Stimulated activated CD8-positive, alpha-beta memory T cell treated with anti-CD3 and anti-CD28 coated beads, Interleukin-7, amount 100 ng/mL, for 1 hour (primary cell): ENCODE data around the gene ZDHHC14.
"Not testable (repeated sequence)": the region's sequence is repeated elsewhere in the genome, so short reads cannot be mapped to it uniquely, and the experiment has no call there.

Experiments used
- DNase-seq, 2 donors: peaks; one replicate each; pipeline ENCODE4 v3.0.0-alpha.2; 2020; ENCODE audit warnings: low read depth in 2 of 2

Gene ZDHHC14

DNA sequence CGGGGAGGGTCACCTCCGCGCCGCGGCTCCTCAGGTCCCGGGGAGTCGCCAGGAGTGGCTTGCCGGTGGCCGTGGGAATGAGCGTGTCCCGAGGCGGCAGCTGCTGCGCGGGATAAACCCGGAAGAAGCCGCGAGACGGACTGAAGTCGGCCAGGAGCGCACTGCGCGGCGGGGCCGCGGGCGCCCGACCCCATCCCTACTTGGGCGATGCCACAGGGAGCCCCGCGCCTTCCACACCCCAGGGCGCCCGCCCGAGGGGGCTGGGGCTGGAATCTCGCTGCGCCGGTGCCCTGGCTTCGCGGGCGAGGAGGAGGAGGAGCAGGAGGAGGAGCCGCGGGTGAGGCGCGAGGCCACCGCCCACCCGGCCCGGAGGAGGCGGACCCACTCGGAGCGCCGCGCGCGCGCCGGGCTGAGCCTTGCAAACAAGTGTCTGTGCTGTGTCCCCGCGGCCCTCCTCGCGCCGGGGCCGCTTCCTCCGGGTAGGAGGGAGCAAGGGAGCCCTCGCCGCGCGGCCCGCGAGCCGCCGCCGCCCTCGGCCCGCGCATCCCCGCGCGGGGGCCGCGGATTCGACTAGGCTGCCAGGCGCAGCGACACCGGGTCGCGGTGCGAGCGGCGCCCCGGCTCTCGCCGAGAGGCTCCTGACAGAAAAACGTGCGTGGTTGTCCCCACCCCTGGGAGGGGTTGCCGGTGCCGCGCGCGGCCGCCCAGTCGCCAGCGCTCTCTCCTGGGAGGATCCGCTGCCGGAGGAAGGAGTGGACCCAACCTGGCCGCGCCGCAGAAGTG lies at the start of gene ZDHHC14:
Gene ZDHHC14, plus strand, starts transcription at position 412 of the 783 bp plus-strand sequence.
- peak; percentile 76 to 77 for DNase-seq

DNA sequence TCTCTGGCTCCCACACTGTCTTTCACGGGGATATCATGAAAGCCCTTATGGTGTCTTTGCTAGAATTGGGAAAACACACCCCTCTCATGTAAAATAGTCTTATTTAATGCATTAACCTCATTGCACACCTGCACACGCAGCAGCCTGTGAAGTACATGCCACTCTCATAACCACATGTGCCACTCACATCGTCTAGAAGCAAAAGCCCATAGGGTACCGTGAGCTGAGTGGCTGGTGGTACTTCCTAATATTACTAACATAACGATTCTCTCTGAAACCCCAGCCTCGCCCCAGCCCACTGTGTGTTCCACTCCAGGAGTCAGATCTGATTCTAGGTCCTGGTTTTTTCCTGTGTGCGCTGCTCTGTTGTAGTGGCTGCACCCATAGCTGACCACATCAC lies 48.2 kb upstream of the ZDHHC14 start:
- DNase-seq = no peak

DNA sequence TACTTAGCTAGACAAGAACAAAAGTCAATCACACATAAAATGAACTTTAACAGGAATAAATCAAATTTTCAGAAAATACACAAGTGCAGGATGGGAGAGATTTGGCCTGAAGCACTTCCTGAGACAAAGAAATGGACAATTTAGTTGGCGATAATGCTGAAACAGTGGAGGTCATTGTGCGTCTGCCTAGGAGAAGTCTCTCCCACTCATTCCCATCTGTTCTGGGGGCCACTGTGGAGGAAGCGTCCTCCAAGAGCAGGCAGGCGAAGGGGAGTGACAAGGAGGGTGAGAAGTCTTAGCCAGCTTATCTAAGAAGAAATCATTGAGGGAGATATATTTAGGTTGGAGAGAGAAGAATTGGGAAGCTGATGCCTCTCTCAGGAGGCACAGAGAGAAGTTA lies 47.5 kb upstream of the ZDHHC14 start:
- DNase-seq = no peak

DNA sequence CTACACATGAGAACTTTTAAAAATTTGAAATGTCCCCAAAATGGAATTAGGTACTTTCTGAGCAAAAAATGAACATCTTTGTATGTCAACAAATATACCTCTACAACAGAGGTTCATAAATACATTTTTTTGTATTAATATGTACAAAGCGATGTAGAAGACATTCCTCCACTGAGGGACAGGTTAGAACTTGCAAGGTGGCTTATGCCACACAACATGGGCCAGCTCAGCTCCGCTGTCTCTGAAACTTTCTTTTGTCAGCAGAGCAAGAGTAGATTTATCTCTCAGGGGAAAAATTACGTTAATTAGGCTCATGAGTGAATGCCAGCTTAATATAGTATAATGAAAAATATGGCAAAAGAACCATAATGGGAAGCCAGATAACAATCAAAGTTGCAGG lies 47.0 kb upstream of the ZDHHC14 start:
- no peak for DNase-seq

GRCh38 chr6:157335829-157336228 lies 45.2 kb upstream of the ZDHHC14 start:
- no peak for DNase-seq

- DNase-seq = not testable (repeated sequence)
Observed at GRCh38 chr6:157337276-157337675, 43.7 kb upstream of the ZDHHC14 start.

DNA sequence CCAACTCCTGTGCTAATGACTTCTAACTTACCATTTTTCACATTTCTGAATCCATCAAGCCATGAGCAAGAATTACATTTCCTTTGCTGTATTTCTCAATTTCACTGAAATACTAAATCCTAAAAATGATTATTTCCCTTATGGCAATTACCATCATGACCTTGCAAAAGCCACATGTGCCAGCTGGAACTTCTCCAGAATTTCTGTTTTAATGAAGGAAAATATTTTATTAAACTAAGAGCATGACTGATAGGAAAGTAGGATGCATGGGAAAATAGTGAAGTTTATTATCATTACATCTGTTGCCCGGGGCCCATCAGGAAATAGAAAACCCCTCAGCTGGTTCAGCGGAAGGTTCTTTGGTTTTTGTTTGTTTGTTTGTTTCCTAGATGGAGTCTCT lies 43.2 kb upstream of the ZDHHC14 start:
- no peak for DNase-seq

- DNase-seq = no peak
Observed at GRCh38 chr6:157339432-157339831, 41.6 kb upstream of the ZDHHC14 start.

- no peak for DNase-seq
Observed at GRCh38 chr6:157343732-157344131, 37.3 kb upstream of the ZDHHC14 start.

DNA sequence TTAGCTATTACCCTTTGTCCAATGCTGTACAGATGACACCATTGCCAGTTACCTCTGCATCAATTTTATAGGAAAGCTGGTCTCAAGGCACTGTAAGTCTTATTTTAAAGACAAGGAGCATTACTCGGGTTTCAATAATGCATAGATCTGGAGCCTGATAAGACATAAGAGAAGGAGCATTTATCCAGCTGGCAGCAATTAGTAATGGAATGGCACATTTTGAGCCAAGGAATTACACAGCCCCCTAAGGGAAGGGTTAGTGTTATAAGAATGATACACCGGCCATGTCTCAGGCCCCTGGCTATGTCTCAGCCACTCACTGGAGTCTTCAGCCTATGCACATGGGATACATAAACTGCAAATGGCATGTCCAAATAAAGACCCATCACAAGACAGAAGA lies 34.6 kb upstream of the ZDHHC14 start:
- DNase-seq = no peak

DNA sequence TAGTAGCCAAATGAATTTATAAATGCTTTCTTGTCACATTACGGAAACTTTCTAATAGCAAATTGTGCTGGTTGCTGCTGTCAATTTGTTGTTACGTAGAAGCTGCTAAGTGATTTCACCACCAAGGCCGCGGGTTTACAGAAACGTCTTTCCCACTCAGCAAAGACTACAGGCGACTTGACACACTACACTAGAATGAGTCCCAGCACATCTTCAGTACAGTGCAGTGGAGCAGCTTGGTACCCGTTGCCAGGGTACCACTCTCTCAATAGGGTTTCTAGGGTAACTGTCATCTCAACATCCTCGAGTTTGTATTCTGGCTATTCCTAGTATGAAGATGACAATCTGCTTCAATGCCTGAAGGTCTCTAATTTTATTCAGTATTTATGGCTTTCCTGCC lies 22.7 kb upstream of the ZDHHC14 start:
- DNase-seq = no peak

DNA sequence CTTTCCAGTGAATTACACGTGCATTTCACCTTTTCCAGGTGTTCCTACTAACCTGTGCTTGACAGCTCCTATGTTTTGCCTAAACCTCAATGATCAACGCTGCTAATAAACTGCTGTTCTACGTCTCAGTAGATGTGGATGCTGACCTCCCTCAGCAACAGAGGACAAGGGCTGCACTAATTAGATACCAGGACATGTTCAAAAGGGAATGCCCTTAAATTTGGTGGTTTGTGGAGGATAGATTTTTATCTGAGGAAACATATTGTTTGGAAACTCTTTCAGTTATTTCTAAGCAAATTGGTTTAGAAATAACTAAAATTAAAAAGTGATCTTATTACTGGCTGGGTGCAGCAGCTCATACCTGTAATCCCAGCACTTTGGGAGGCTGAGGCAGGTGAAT lies 19.1 kb upstream of the ZDHHC14 start:
- DNase-seq = no peak

DNA sequence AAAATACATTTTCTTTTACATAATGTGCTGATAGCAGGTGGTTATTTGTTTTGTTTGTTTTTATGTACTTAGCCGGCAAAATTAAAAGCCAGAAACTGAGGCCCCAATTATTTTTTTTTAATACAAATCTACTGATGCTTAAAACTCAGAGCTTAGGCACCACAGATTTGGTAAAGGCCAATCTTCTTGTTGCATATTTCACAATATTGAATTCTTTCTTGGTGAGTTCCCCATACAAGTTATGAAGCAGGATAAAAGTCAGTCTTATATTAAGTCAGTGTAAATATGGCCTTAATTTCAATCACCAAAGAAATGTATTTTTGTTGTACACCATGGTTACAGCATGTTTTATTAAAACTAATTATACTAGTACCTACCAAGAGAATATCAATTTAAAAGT lies 16.3 kb upstream of the ZDHHC14 start:
- no peak for DNase-seq

GRCh38 chr6:157366648-157367047 lies 14.3 kb upstream of the ZDHHC14 start:
- no peak for DNase-seq

GRCh38 chr6:157368359-157369049 lies 12.5 kb upstream of the ZDHHC14 start:
- DNase-seq = no peak

DNA sequence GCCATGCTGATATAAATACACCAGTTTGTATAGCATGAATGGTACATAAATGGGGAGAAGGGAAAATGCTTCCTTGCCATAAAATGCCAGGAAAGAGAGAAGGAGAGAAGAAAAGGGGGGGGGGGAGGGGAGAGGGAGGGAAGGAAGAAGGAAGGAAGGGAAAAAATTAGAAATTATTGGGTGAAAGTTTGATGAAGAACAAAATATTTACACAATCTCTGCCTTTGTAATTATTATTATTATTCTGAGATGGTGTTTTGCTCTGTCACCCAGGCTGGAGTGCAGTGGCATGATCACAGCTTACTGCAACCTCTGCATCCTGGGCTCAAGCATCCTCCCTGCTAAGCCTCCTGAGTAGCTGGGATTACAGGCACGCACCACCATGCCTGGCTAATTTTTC lies 10.2 kb upstream of the ZDHHC14 start:
- DNase-seq = no peak

DNA sequence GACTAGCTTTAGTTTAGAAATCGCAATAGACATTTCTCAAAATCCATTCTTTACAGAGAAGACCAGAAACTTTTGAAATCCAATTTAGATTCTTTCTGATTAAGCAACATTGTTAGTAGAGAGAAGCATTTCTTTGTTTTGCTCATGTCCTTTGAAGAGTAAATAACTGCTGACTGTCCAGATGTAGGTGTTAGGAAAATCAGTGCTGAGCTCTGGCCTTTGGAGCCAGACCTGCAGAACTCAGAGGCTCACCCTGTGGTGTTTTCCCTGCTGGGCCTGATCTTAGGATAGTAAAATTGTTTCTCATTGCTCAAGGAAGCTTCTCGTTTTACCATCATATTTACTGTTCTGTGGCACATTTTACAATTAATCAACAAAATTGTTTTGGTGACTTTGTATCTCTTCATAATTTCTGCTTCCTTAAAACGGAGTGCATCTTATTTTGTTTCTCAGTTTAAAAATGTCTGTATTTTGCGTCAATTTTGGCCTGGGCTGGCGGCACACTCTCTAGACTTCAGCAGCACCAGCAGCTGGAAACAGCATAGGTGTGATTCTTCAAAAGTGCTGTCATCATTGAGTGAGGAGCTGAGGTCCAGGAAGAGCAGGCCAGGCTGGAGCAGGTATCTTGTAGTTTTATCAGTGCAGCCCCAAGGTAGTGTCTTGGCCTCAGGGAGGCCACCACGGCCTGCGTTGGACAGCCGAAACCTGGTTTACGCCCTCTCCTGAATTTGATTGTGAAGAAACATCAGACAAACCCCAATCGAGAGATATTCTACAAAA lies 8.3 kb upstream of the ZDHHC14 start:
- no peak for DNase-seq

DNA sequence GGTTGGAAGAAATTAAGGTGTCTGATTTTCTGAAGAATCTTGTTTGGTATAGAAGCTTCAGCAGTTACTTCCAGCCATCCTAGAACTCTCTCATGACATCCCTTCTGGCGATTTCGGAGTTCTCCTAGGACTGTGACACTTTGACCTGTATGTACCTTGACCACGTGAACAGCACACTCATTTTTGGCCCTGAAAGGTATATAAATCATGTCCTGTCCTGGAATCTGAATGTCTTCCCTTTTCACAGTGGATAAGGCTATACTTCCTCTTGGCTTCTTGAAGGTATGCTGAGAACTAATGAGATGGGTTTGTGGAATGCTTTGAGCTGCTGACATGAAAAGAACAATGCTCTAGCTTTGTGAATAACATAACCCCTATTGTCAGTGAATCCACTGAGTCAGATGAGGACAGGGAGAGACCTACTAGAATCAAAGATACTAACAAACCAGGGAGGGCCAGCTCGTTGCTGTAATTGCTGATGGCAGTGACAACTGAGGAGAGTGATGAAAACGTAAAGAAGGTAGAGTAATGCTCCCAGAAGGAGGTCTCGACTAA lies 6.0 kb upstream of the ZDHHC14 start:
- no peak for DNase-seq

DNA sequence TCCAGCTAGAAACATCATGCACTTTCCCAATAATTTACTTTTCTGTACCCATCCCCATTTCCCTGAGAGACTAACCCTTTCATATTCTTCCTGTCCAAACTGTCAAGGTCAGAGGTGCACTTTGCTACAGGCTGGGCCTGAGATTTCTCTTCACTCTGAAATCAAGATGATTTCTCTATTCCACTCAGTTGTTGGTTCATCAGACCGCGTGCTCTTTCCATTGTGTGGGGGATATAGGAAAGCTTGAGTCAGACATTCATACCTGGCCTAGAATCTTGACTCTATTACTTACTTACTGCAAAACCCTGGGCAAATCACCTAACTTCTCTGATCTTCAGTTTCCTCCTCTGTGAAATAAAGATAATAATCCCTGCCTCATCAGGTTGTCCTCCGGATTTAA lies 4.7 kb upstream of the ZDHHC14 start:
- DNase-seq = no peak

GRCh38 chr6:157376706-157377230 lies 4.2 kb upstream of the ZDHHC14 start:
- no peak for DNase-seq

DNA sequence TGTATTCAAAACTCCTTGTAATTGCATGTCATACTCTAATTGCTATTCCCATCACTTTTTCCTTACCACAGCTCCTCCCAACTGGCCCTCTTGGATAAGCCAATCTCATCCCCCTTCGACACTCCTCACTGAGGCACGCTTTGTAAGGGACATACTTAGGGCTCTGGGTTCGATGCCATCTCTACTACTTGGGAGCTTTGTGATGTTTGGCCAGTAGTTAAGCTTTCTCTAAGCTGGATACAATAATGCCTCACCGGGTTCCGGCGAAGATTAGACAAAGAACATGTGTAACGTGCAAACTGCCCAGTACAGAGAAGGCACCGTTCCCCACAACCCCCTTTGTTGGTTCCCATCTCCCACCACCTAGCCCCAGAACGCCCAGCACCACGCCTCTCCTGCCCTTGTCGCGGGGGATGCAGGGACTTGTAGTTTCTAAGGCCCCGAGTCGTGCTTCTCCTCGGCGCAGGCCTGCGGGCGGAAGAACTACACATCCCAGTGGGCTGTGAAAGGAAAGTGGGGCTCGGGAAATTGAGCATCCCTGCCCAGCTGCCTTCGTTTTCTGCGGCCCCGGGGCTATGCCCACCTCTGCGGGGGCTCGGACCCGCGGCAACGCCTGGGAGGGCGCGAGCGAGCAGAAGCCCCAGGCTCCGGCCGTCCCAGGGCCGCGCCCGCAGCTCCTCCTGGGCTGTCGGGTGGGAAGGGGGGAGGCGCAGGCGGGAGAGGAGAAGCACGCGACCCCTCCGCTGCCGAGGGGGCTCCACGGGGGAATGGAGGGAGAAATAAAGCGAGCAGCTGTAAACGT lies 1.1 kb upstream of the ZDHHC14 start:
- peak; percentile 64 to 76 for DNase-seq
